Globus pallidus (tissue), 1 donor: ENCODE measurements around the gene BNIPL.
A peak's percentile ranks its signal among the peaks of the same experiment; 100 is the strongest.

Experiments used
- DNase-seq: peaks from one replicate; pipeline ENCODE4 v3.0.0-alpha.2; 2015; ENCODE audit warnings: low spot score

Gene BNIPL

DNA sequence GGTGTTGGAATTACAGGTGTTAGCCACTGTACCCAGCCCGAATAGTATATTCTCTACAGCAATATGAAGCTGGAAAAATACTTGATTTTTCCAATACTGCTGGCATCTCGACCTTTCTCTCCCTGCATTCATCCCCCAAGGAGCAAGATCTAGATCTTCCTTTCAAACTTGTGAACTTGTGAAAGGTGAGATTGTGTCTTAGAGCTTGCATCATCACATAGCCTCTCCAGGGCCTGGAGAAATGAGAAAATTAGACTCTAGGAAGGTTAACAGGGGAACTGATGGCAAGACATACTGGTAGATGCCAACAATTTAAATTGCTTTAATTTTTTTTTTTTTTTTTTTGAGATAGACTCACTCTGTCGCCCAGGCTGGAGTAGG, 26.1 kb upstream of the BNIPL start:
- DNase-seq: no peak

DNA sequence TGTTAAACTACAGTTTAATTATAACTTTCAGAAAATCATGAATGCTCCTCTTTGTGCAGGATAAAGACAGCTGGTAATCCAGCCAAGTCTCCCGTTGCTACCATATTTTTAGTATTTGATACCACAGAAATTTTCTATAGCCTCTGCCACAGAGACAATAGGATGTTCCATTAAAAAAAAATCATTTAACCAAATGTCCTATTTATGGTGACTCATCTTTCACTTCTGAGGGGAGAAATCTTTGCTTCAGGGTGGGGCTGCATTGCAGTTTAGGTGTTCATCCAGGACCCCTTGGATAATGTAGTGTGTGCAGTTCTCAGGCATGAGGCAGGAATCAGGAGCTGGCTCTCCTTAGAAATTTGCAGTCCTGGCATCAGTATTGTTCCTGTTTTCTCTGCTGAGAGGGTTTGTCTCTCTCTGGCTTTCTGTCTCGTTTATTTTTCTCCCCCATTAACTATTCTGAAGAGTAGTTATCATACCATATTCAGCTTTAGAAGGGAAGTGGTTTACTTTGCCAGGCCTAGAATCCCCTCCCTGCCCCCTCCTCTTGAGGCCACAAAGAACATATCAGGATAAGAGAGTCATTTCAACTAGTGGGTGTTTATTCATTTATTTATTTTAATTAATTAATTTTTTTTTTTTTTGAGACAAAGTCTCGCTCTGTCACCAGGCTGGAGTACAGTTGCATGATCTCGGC, 25.1 kb upstream of the BNIPL start:
- no peak for DNase-seq

DNA sequence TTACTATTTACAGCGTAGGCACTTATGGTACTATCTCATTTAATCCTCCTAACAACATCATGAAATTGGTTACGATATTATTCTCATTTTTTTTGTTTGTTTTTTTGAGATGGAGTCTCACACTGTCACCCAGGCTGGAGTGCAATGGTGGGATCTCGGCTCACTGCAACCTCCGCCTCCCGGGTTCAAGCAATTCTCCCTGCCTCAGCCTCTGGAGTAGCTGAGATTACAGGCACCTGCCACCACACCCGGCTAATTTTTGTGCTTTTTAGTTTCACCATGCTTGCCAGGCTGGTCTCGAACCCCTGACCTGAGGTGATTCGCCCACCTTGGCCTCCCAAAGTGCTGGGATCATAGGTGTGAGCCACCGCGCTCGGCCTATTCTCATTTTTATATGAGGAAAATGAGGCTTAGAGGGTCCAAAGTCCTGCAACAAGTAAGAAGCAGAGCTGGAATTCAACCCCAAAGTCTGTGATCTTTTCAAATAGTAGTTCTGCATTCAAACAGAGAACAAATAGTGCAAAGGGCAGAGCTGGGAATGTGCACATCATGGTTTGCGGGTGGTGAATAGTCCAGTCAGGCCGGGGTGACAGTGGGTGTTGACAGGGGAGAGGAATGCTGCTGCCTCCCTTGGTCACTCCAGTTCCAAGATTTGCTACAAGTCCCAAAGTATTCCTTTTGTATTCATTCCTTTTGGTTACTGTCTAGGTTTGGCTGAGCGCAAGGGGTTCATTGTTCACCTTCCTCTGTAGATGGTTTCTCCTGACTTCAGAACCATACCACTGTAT, 23.5 kb upstream of the BNIPL start:
- DNase-seq: no peak

- no peak for DNase-seq
These were observed 22.9 kb upstream of the BNIPL start for GRCh38 chr1:151013518-151013917.

- peak; percentile 82 for DNase-seq
These were observed 11.7 kb upstream of the BNIPL start for GRCh38 chr1:151024540-151025146.

DNA sequence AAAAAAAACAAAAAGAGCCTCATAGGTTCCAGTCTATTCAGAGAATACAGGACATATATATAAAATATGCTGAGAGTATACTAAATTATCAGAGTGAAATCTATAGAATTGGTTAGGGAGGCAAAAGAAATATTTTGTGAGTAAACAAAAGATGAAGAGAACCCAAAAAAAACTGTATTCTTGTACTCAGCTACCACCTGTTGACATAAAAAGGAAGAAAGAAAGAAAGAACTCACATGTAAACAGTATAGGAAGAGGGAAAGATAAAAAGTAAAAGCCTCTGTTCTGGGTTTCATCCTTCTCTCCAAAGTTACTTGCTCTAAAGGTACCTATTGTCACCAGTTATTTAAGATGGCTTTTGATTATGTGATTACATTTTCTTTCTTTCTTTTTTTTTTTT, 9.9 kb upstream of the BNIPL start:
- no peak for DNase-seq

DNA sequence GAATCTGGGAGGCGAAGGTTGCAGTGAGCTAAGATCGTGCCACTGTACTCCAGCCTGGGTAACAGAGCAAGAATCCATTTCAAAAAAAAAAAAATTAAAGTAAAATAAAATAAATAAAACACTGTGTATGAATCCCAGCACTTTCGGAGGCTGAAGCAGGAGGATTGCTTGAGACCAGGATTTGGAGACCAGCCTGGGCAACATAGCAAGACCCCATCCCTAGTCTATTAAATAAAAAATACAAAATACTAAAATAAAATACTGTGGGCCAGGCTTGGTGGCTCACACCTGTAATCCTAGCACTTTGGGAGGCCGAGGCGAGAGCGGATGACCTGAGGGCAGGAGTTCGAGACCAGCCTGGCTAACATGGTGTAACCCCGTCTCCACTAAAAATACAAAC, 4.2 kb upstream of the BNIPL start:
- DNase-seq: no peak

DNA sequence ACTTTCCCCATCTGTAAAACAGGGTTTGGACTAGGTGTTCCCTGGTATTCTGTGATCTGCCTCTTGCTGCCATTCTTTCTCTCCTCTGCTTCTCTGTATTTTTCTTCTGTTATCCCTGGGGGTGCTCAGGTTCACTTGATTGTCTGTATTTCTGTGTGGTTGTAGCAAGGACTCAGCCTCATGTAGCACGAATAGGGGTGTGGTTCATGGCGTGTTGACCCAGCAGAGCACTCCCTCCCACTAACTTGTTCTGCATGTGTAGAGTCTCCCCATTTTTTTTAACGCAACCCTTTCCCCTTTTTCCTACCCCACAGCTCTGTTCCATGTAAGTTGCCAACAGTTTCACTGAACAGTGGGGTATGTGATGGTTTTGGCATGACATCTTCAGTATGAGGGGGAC, 1.2 kb upstream of the BNIPL start:
- DNase-seq: no peak

DNA sequence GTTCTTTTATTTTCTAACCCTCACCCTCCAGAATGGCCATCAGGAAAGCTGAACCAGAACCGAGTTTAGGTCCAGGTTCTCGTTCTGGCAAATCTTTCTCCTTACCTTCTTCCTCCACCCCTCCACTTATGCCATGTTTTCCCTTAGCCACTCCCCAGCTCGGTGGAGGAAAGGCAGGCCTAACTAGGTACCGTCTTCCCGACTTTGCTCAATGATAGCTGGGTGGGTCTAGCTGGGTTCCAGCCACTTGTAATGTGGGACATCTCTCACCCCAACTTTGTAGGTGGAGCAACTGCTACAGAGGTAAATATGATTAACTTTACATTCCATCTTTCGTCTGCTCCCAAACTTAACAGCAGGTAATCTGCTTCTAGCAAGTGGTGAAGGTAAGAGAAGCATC, 646 bp downstream of the BNIPL start:
- no peak for DNase-seq

DNA sequence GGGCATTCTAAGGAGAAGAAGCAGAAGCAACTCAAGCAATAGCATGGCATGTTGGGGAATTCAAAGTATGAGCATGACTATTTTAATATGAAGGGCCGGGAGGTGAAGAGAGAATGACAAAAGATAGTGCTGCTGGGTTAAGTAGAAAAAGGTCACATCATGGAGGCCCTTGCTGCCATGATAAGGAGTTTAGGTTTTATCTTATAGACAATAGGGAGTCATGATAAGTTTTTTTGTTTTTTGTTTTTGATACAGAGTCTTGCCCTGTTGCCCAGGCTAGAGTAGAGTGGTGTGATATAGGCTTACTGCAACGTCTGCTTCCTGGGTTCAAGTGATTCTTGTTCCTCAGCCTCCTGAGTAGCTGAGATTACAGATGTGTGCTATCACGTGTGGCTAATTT, 3.1 kb downstream of the BNIPL start:
- DNase-seq: no peak

DNA sequence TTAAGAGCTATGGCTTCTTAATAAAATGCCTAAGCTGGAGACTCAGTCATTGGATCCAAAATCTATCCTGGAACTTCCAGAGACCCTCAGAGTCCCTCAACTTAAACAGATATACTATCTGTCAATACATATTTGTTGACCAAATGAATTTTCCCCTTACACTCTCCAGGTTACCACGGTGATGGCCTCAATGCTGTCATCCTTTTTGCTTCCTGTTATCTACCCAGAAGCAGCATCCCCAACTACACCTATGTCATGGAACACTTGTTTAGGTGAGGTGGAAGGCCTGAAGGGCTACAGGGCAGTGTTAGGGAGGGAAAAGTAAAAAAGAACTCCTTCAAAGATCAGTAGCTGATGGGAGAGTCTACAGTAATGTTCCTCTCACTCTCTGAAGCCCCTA, 6.8 kb downstream of the BNIPL start:
- no peak for DNase-seq

GRCh38 chr1:151047591-151047924, 11.2 kb downstream of the BNIPL start, which contains the start of gene C1orf56:
Gene C1orf56, plus strand, starts transcription at chr1:151047751. Its CDS starts 97 bp downstream, at chr1:151047848.
- peak; percentile 75 for DNase-seq

DNA sequence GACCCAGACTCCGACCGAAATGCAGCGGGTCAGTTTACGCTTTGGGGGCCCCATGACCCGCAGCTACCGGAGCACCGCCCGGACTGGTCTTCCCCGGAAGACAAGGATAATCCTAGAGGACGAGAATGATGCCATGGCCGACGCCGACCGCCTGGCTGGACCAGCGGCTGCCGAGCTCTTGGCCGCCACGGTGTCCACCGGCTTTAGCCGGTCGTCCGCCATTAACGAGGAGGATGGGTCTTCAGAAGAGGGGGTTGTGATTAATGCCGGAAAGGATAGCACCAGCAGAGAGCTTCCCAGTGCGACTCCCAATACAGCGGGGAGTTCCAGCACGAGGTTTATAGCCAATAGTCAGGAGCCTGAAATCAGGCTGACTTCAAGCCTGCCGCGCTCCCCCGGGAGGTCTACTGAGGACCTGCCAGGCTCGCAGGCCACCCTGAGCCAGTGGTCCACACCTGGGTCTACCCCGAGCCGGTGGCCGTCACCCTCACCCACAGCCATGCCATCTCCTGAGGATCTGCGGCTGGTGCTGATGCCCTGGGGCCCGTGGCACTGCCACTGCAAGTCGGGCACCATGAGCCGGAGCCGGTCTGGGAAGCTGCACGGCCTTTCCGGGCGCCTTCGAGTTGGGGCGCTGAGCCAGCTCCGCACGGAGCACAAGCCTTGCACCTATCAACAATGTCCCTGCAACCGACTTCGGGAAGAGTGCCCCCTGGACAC, 11.7 kb downstream of the BNIPL start:
- DNase-seq: peak; percentile 62

GRCh38 chr1:151048645-151049032, 12.3 kb downstream of the BNIPL start:
- DNase-seq: no peak

GRCh38 chr1:151049458-151049857, 13.1 kb downstream of the BNIPL start:
- DNase-seq: no peak

GRCh38 chr1:151050051-151050688, 13.8 kb downstream of the BNIPL start:
- no peak for DNase-seq

DNA sequence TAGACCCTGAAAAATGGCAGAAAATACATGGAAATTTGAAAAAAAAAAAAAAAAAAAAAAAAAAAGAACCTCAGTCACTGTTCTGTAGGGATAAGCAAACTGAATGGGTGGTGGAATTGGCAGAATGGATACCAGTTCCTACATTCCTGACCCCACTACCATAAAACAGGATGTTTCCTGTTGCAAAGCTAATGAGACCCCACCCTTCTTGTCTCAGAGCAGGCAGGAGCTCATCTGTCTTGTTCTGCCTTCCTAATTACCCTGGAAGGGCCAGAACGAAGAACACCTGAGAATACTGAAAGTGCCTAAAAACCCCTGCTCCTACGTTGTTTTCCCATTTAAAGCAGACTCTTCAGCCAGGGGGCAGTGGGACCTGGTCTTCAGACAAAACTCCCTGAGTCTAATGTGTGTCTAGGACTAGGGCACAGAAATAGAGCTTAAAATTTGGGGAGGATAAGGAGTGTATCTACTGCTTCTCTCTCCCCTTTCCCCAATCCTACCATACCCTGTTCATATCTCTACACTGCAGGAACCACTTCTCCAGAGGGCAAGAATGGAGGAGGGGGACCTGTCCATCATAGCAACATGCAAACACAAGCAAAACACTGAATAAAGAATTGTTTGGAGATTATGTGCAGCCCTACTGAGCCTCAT, 15.1 kb downstream of the BNIPL start:
- DNase-seq: no peak

DNA sequence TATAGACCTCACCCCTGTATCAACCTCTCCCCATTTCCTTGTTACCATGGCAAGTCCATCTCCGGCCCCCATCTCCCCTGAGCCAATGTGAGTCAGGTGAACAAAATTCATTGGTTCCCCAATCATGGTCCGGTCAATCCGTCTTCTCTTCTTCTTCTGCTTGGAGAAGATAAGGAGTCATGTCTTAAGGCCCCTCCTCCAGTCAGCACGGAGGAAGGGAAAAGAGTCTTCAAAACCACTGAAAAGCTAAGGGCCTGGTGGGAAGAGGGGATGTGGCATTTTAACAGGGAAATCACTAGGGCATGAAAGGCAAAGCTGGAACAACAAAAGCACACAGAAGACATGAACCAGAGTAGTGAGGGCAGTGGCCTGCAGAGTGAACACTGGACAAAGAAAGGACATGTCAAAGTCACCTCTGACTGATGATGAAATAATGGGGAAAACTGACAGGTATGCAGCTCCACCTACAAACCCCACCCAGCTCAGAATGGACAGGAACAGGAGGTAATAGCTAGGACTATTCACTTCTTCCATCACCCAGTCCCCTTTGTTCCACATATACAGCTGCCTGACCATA, 18.7 kb downstream of the BNIPL start:
- DNase-seq: no peak

GRCh38 chr1:151055581-151055980, 19.2 kb downstream of the BNIPL start:
- no peak for DNase-seq

- no peak for DNase-seq
These were observed 19.8 kb downstream of the BNIPL start for GRCh38 chr1:151056149-151056548.

GRCh38 chr1:151058692-151059091, 22.3 kb downstream of the BNIPL start:
- peak; percentile 49 for DNase-seq
